CD4-positive, alpha-beta T cell (primary cell): Measurements from ENCODE around the gene S100A5. TPM values are rescaled to one million over a fixed set of nuclear protein-coding genes. Genes with fewer than 3 reads are reported as not detected.

Source experiments
- ATAC-seq: fragments of 200-7000 bp; cut with Tn5 transposase; one replicate; pipeline ENCODE4 v1.10.0; 2022; ENCODE audit warnings: mild to moderate bottlenecking; ENCODE audit not compliant: poor library complexity
- CTCF ChIA-PET: fragments of 350-600 bp; sonication (Branson Sonifier 250); formaldehyde crosslinking; loops from one replicate; lab custom pipeline; 2021; ENCODE audit warnings: antibody characterized with exemption, inconsistent platforms; lab: Charles Lee
- POLR2A ChIA-PET: fragments of 350-600 bp; sonication (Branson Sonifier 250); formaldehyde crosslinking; loops from one replicate; lab custom pipeline; 2021; ENCODE audit warnings: antibody characterized with exemption, inconsistent platforms; lab: Charles Lee
- DNase-seq, 14 experiments: peaks; one replicate each; pipeline ENCODE4 v3.0.0-alpha.2; 2013 to 2020; ENCODE audit warnings: mixed read lengths in 2 of 14
- H3K27ac ChIP-seq, 2 donors: one replicate each; pipeline versions ENCODE4 v1.5.1 to v1.7.0; 2013; ENCODE audit warnings: low read length in 2 of 2, low read depth in 1 of 2, mild to moderate bottlenecking in 1 of 2
- H3K27me3 ChIP-seq, 2 experiments: 1 replicate in 1 of 2; 2 replicates in 1 of 2; pipeline versions ENCODE4 v1.6.1 to v1.7.0; 2013; ENCODE audit warnings: low read length in 2 of 2, control low read depth in 1 of 2, mild to moderate bottlenecking in 1 of 2, moderate library complexity in 1 of 2; ENCODE audit not compliant: insufficient read depth in 2 of 2, control insufficient read depth in 1 of 2
- H3K36me3 ChIP-seq: one replicate; pipeline ENCODE4 v1.6.1; 2013; ENCODE audit warnings: low read length, control low read depth; ENCODE audit not compliant: insufficient read depth
- H3K4me1 ChIP-seq: one replicate; pipeline ENCODE4 v1.6.1; 2013; ENCODE audit warnings: low read length, control low read depth; ENCODE audit not compliant: insufficient read depth
- H3K4me3 ChIP-seq: one replicate; pipeline ENCODE4 v1.5.1; 2013; ENCODE audit warnings: mild to moderate bottlenecking, low read length, moderate library complexity
- H3K9me3 ChIP-seq, 2 experiments: 1 replicate in 1 of 2; 2 replicates in 1 of 2; pipeline versions ENCODE4 v1.6.1 to v1.7.0; 2013; ENCODE audit warnings: low read length in 2 of 2, mild to moderate bottlenecking in 2 of 2, control low read depth in 1 of 2, moderate library complexity in 1 of 2; ENCODE audit not compliant: control insufficient read depth in 1 of 2, insufficient read depth in 1 of 2
- H3K27ac Mint-ChIP-seq: one replicate; pipeline ENCODE4 v1.8.0; 2020; ENCODE audit warnings: mixed read lengths
- H3K27me3 Mint-ChIP-seq: one replicate; pipeline ENCODE4 v1.8.0; 2021; ENCODE audit warnings: mixed read lengths
- H3K36me3 Mint-ChIP-seq: one replicate; pipeline ENCODE4 v1.8.0; 2021; ENCODE audit warnings: low read depth, mixed read lengths
- H3K4me1 Mint-ChIP-seq: one replicate; pipeline ENCODE4 v1.8.0; 2021; ENCODE audit warnings: low read depth, mixed read lengths
- H3K4me3 Mint-ChIP-seq: one replicate; pipeline ENCODE4 v1.8.0; 2020; ENCODE audit warnings: mild to moderate bottlenecking, mixed read lengths
- H3K9me3 Mint-ChIP-seq: one replicate; pipeline ENCODE4 v1.8.0; 2020; ENCODE audit warnings: mixed read lengths
- CTCF ChIP-seq: fragments of 200-600 bp; IDR thresholded peaks from one replicate; pipeline ENCODE4 v1.8.0; 2022; ENCODE audit warnings: antibody characterized with exemption, mild to moderate bottlenecking
- intact Hi-C, 2 experiments: fragments of 100-400 bp; cut with DNase I in 1 of 2; cut with micrococcal nuclease in 1 of 2; formaldehyde crosslinking; loops; one replicate each; pipeline versions ENCODE4 v1.15.1 to v1.9.0; 2023 to 2025; cut with DNase I, micrococcal nuclease
- total RNA-seq, 174 experiments: library from RNA in 2 of 174; stranded (reverse) in 2 of 174; gene quantifications; one replicate each; pipeline ENCODE4 v1.2.3 and lab custom pipeline; 2021 to 2026

Gene S100A5
- total RNA-seq, 2 experiments from 2014 or later: 0.80 to 1.3 TPM

DNA sequence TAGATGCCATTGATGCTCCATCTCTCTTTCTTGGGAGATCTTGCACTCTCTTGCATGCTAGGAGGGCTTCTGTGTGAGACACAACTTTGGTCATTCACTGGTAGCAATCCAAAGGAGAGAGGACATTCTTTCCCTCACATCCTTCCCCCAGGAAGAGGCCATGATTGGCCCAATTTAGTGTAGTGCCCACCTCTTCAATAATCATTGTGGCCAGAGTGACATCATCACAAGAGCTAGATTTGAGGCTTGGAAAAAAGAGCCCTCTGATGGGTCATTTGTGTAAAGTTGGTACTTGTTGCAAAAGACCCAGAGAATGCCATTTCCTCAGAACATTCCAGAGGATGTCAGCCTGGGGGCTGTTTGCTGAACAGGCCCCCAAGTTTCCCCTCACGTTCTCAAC, 35.2 kb downstream of the S100A5 start:
- H3K27me3 ChIP-seq: no peaks in the 10 kb centered on the region
- CTCF ChIA-PET: no interaction called here
- DNase-seq: no peak

DNA sequence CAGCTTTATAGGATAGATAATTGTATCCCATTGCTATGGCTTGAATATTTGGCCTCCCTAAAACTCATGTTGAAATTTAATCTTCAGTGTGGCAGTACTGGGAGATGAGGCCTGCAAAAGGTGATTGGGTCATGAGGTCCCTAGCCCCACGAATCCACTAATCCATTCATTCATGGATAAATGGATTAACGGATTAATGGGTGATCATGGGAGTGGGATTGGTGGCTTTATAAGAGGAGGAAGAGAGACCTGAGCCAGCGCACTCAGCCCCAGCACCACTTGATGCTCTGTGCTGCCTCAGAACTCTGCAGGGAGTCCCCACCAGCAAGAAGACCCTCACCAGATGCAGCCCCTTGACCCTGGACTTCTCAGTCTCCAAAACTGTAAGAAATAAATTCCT, 37.0 kb downstream of the S100A5 start:
- ChIA-PET POLR2A (no interaction called here), CTCF (no interaction called here)
- Mint-ChIP-seq H3K36me3 (no peaks in the 10 kb centered on the region), H3K4me3 (no peak overlapping the region), H3K9me3 (no peaks in the 10 kb centered on the region), H3K27me3 (peaks cover 12% of the 10 kb centered on the region), H3K27ac (no peak overlapping the region), H3K4me1 (no peaks in the 10 kb centered on the region)
- no peaks in the 10 kb centered on the region for H3K4me1 ChIP-seq
- no peaks in the 10 kb centered on the region for H3K9me3 ChIP-seq
- H3K27me3 ChIP-seq: peaks cover 0 to 7% of the 10 kb centered on the region in 2 experiments
- H3K27ac ChIP-seq: no peak overlapping the region
- ATAC-seq (no peak), DNase-seq (no peak)
- no peak for TF ChIP-seq CTCF
- intact Hi-C loops: no loop called here
- no peaks in the 10 kb centered on the region for H3K36me3 ChIP-seq
- H3K4me3 ChIP-seq: no peak overlapping the region

More for the DNA sequence above, 35.2 kb downstream of the S100A5 start:
- no peaks in the 10 kb centered on the region for H3K36me3 Mint-ChIP-seq
- no peak for ATAC-seq
- POLR2A ChIA-PET: no interaction called here
- no peaks in the 10 kb centered on the region for H3K27me3 Mint-ChIP-seq
- no peak overlapping the region for H3K4me3 Mint-ChIP-seq
- H3K9me3 Mint-ChIP-seq: no peaks in the 10 kb centered on the region
- intact Hi-C loops: no loop called here
- H3K36me3 ChIP-seq: no peaks in the 10 kb centered on the region
- no peak overlapping the region for H3K27ac ChIP-seq
- no peaks in the 10 kb centered on the region for H3K4me1 Mint-ChIP-seq
- H3K4me3 ChIP-seq: no peak overlapping the region
- no peak overlapping the region for H3K27ac Mint-ChIP-seq
- peaks cover 1% of the 10 kb centered on the region for H3K4me1 ChIP-seq
- no peaks in the 10 kb centered on the region for H3K9me3 ChIP-seq
- no peak for TF ChIP-seq CTCF

- peaks cover 25% of the 10 kb centered on the region for H3K27me3 Mint-ChIP-seq
- CTCF ChIA-PET: no interaction called here
- Histone ChIP-seq H3K9me3 (no peaks in the 10 kb centered on the region), H3K4me3 (no peak overlapping the region), H3K27me3 (peaks cover 2 to 8% of the 10 kb centered on the region in 2 experiments), H3K36me3 (no peaks in the 10 kb centered on the region), H3K27ac (no peak overlapping the region), H3K4me1 (peaks cover 3% of the 10 kb centered on the region)
- H3K36me3 Mint-ChIP-seq: no peaks in the 10 kb centered on the region
- no peak for DNase-seq
- no peak overlapping the region for H3K27ac Mint-ChIP-seq
- no peaks in the 10 kb centered on the region for H3K9me3 Mint-ChIP-seq
- ATAC-seq: no peak
- no peak overlapping the region for H3K4me3 Mint-ChIP-seq
- intact Hi-C loops: no loop called here
- no peaks in the 10 kb centered on the region for H3K4me1 Mint-ChIP-seq
- POLR2A ChIA-PET: no interaction called here
- no peak for TF ChIP-seq CTCF
Measured at GRCh38 chr1:153498746-153499145, 42.0 kb downstream of the S100A5 start.
